Mesenchymal stem cell (in vitro differentiated cells and primary cell): ENCODE results near the gene WWP2.
"Not testable (repeated sequence)": the region's sequence is repeated elsewhere in the genome, so short reads cannot be mapped to it uniquely, and the experiment has no call there.

Source experiments
- DNase-seq: peaks from one replicate; pipeline ENCODE4 v3.0.0-alpha.2; 2013
- H2AFZ ChIP-seq: one replicate; pipeline ENCODE4 v1.6.1; 2013; ENCODE audit warnings: low read depth, mild to moderate bottlenecking, control low read depth, inconsistent platforms, low read length, moderate library complexity
- H2AK5ac ChIP-seq: 2 replicates; pipeline ENCODE4 v1.6.1; 2013; ENCODE audit warnings: low read length, moderate library complexity, mild to moderate bottlenecking, inconsistent platforms; ENCODE audit not compliant: severe bottlenecking
- H2BK120ac ChIP-seq: one replicate; pipeline ENCODE4 v1.6.1; 2013; ENCODE audit warnings: low read depth, mild to moderate bottlenecking, inconsistent platforms, low read length, moderate library complexity
- H2BK12ac ChIP-seq, 2 experiments: one replicate each; pipeline ENCODE4 v1.6.1; 2013; ENCODE audit warnings: inconsistent platforms in 2 of 2, low read length in 2 of 2, mild to moderate bottlenecking in 2 of 2, moderate library complexity in 2 of 2, control low read depth in 1 of 2
- H2BK15ac ChIP-seq: one replicate; pipeline ENCODE4 v1.6.1; 2013; ENCODE audit warnings: mild to moderate bottlenecking, low read depth, inconsistent platforms; ENCODE audit not compliant: poor library complexity, severe bottlenecking
- H2BK5ac ChIP-seq: 2 replicates; pipeline ENCODE4 v1.6.1; 2013; ENCODE audit warnings: low read depth, mild to moderate bottlenecking, low read length, control low read depth, inconsistent platforms; ENCODE audit not compliant: poor library complexity, severe bottlenecking
- H3K14ac ChIP-seq, 2 experiments: one replicate each; pipeline ENCODE4 v1.6.1; 2013; ENCODE audit warnings: inconsistent platforms in 2 of 2, low read length in 2 of 2, control low read depth in 1 of 2, mild to moderate bottlenecking in 1 of 2, moderate library complexity in 1 of 2
- H3K18ac ChIP-seq, 2 experiments: one replicate each; pipeline ENCODE4 v1.6.1; 2013; ENCODE audit warnings: inconsistent platforms in 2 of 2, low read length in 2 of 2, control low read depth in 1 of 2, low read depth in 1 of 2, mild to moderate bottlenecking in 1 of 2
- H3K23ac ChIP-seq, 2 experiments: one replicate each; pipeline ENCODE4 v1.6.1; 2013; ENCODE audit warnings: inconsistent platforms in 2 of 2, low read length in 2 of 2, mild to moderate bottlenecking in 2 of 2, moderate library complexity in 2 of 2, control low read depth in 1 of 2
- H3K27ac ChIP-seq: 2 replicates; pipeline ENCODE4 v1.5.1; 2013; ENCODE audit warnings: mild to moderate bottlenecking, moderate library complexity, low read length, control low read depth, inconsistent platforms; ENCODE audit not compliant: poor library complexity, severe bottlenecking
- H3K27me3 ChIP-seq, 2 experiments: 2 replicates each; pipeline versions ENCODE4 v1.6.1 to v1.7.0; 2013; ENCODE audit warnings: low read length in 2 of 2, mild to moderate bottlenecking in 2 of 2, moderate library complexity in 2 of 2, control low read depth in 1 of 2, inconsistent platforms in 1 of 2; ENCODE audit not compliant: control insufficient read depth in 1 of 2, insufficient read depth in 1 of 2
- H3K36me3 ChIP-seq, 2 experiments: 2 replicates each; pipeline versions ENCODE4 v1.6.1 to v1.7.0; 2013; ENCODE audit warnings: low read length in 2 of 2, control low read depth in 1 of 2, inconsistent platforms in 1 of 2, low read depth in 1 of 2, mild to moderate bottlenecking in 1 of 2; ENCODE audit not compliant: insufficient read depth in 2 of 2, control insufficient read depth in 1 of 2
- H3K4ac ChIP-seq, 2 experiments: one replicate each; pipeline ENCODE4 v1.6.1; 2013; ENCODE audit warnings: inconsistent platforms in 2 of 2, low read length in 2 of 2, mild to moderate bottlenecking in 2 of 2, moderate library complexity in 2 of 2, control low read depth in 1 of 2, low read depth in 1 of 2
- H3K4me1 ChIP-seq: 2 replicates; pipeline ENCODE4 v1.6.1; 2013; ENCODE audit warnings: low read depth, low read length, control low read depth; ENCODE audit not compliant: control insufficient read depth, insufficient read depth
- H3K4me2 ChIP-seq: 2 replicates; pipeline ENCODE4 v1.6.1; 2013; ENCODE audit warnings: low read length, mild to moderate bottlenecking, inconsistent platforms; ENCODE audit not compliant: poor library complexity, severe bottlenecking
- H3K4me3 ChIP-seq, 2 experiments: 2 replicates each; pipeline versions ENCODE4 v1.5.1 to v1.7.0; 2013; ENCODE audit warnings: low read length in 2 of 2, mild to moderate bottlenecking in 2 of 2, control low read depth in 1 of 2, low read depth in 1 of 2; ENCODE audit not compliant: insufficient read depth in 1 of 2
- H3K79me1 ChIP-seq: replicated peaks from 2 replicates; pipeline ENCODE4 v1.6.1; 2013; ENCODE audit warnings: mild to moderate bottlenecking, control low read depth, low read length, inconsistent platforms; ENCODE audit not compliant: poor library complexity, severe bottlenecking
- H3K9ac ChIP-seq: 2 replicates; pipeline ENCODE4 v1.7.0; 2013; ENCODE audit warnings: mild to moderate bottlenecking, low read length, moderate library complexity
- H3K9me3 ChIP-seq: 2 replicates; pipeline ENCODE4 v1.7.0; 2013; ENCODE audit warnings: mild to moderate bottlenecking, low read length; ENCODE audit not compliant: control insufficient read depth
- H4K8ac ChIP-seq: one replicate; pipeline ENCODE4 v1.6.1; 2013; ENCODE audit warnings: inconsistent platforms, mild to moderate bottlenecking, low read length, moderate library complexity
- H4K91ac ChIP-seq: one replicate; pipeline ENCODE4 v1.6.1; 2013; ENCODE audit warnings: mild to moderate bottlenecking, low read length, inconsistent platforms
- WGBS: methylation state at CpG from one replicate; pipeline ENCODE4 v1.1.7; 2013; ENCODE audit warnings: mixed read lengths; 5-methylcytosine and 5-hydroxymethylcytosine counted together

Gene WWP2

DNA sequence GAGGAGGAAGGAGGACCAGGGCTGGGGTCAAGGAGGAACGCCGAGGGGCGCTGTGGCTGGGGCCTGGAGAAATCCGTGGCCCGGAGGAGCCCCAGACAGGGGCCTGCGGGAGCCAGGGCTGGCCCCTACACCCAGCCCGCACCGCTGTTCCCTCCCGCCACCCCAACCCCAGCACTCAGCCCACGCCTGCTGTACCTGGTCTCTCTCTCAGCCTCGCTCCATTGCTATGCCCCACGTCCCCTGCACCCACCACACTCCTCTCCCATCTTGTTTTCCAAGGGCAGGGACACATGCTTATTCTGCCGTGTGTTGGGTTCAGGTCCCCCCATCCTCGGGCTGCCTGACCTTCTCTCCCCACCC, 189.5 kb downstream of the WWP2 start:
- no CpG with 5 or more reads among the region's 14 CpGs for WGBS

DNA sequence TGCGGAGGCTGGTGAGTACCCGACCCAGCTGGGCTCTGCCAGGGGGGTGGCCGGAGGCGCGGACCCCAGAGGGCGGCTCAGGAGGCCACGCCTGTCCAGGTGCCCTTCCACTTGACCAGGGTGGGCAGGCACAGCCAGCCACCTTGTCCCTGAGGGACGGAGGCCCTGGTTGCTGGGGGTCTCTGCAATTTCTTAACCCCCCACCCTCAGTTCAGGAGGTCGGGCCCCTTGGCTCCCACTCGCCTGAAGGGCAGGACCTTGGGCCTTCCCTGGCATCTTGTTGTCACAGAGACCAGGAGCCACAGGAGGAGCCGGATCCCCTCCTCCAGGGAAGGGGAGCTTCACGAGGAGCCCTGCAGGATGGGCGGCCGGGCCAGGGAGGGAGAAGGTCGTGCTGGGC, 190.0 kb downstream of the WWP2 start:
- not testable (repeated sequence) for H3K4ac ChIP-seq, H2BK5ac ChIP-seq, H3K14ac ChIP-seq, H3K36me3 ChIP-seq, H3K9me3 ChIP-seq, H3K27me3 ChIP-seq, H2AFZ ChIP-seq, H2BK12ac ChIP-seq, H2AK5ac ChIP-seq, H4K8ac ChIP-seq, H3K18ac ChIP-seq, H3K27ac ChIP-seq, DNase-seq, H2BK120ac ChIP-seq, H2BK15ac ChIP-seq, H4K91ac ChIP-seq, H3K79me1 ChIP-seq, H3K9ac ChIP-seq, H3K4me3 ChIP-seq, H3K23ac ChIP-seq, H3K4me1 ChIP-seq, H3K4me2 ChIP-seq
- no CpG with 5 or more reads among the region's 15 CpGs for WGBS

More for the DNA sequence above, 189.5 kb downstream of the WWP2 start:
- not testable (repeated sequence) for H4K8ac ChIP-seq, H2BK12ac ChIP-seq, H3K9me3 ChIP-seq, H2BK5ac ChIP-seq, H3K36me3 ChIP-seq, H3K79me1 ChIP-seq, H3K18ac ChIP-seq, H3K27me3 ChIP-seq, H2BK120ac ChIP-seq, H3K4ac ChIP-seq, H3K27ac ChIP-seq, DNase-seq, H2BK15ac ChIP-seq, H3K4me3 ChIP-seq, H4K91ac ChIP-seq, H3K23ac ChIP-seq, H3K4me2 ChIP-seq, H2AFZ ChIP-seq, H3K14ac ChIP-seq, H3K9ac ChIP-seq, H2AK5ac ChIP-seq, H3K4me1 ChIP-seq

DNA sequence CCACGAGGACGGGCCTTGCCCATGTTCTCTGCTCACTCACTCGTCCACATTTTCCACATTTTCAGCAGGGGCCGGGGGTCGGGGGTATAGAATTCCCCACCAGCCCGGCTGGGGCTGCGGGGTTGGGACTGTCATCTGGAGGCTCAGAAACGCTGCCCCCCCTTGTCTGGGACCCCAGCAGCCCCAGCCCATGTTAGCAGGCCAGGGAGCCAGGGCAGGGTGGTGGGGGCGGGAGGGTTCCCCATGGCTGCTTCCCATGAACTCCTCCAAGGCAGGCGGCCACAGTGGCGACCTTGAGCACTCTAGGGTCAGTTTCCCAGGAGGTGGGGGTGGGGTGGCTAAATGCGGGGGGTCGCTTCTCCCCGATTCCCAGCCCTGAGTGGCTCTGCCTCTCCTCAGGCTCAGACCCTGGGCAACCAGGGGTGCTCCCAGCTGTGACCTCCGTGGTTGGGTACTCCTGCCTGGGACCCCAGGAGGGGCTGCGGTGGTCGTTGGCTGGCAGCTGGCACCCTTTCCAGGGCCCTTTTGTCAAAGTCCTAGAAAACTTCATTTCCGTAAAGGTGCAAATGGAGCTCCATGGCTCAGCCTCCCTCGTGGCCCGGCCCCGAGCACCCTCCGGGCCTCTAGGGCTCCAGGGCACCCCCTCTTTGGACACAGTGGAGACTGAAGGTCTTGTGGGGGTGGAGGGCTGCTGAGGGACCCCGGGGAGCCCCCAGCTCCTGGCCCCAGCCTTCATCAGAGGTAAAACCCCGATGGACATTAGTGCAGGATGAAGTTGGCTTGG, 190.6 kb downstream of the WWP2 start:
- not testable (repeated sequence) for H3K27ac ChIP-seq, H3K27me3 ChIP-seq, H2BK120ac ChIP-seq, H3K4ac ChIP-seq, H2AFZ ChIP-seq, H3K4me2 ChIP-seq, H3K14ac ChIP-seq, H3K4me3 ChIP-seq, H2BK15ac ChIP-seq, H2BK12ac ChIP-seq, H3K9ac ChIP-seq, H3K4me1 ChIP-seq, H2AK5ac ChIP-seq, H3K36me3 ChIP-seq, H3K79me1 ChIP-seq, H3K9me3 ChIP-seq, DNase-seq, H3K23ac ChIP-seq, H4K91ac ChIP-seq, H3K18ac ChIP-seq, H2BK5ac ChIP-seq, H4K8ac ChIP-seq
- WGBS: 77% methylated on average over 5 of the region's 24 CpGs

DNA sequence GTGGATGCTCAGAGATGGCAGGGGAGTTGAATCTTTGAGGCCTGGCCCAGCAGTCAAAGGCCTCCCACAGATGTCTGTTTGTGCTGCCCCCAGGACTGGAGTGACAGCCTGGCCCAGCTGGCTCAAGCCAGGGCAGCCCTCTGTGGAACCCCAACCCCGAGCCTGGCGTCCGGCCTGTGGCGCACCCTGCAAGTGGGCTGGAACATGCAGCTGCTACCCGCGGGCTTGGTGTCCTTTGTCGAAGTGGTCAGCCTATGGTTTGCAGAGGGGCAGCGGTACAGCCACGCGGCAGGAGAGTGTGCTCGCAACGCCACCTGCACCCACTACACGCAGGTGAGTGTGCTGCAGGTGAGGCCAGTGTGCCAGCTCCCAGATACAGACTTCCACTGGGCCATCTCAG, 192.1 kb downstream of the WWP2 start:
- not testable (repeated sequence) for H3K4me1 ChIP-seq, H3K27ac ChIP-seq, H2BK5ac ChIP-seq, H3K23ac ChIP-seq, H3K4me3 ChIP-seq, H3K36me3 ChIP-seq, H3K9me3 ChIP-seq, H3K4me2 ChIP-seq, H3K4ac ChIP-seq, H3K14ac ChIP-seq, H4K91ac ChIP-seq, H2BK15ac ChIP-seq, H3K9ac ChIP-seq, H2BK12ac ChIP-seq, H3K18ac ChIP-seq, H2AK5ac ChIP-seq, H3K27me3 ChIP-seq, DNase-seq, H4K8ac ChIP-seq, H2AFZ ChIP-seq, H3K79me1 ChIP-seq, H2BK120ac ChIP-seq
- 95% methylated on average over 12 of the region's 13 CpGs for WGBS
